GM13977 (cell line): Measurements from ENCODE around the gene AKAP7.
"Not testable (repeated sequence)": the region's sequence is repeated elsewhere in the genome, so short reads cannot be mapped to it uniquely, and the experiment has no call there.

ENCODE experiments used
- DNase-seq: peaks from one replicate; pipeline ENCODE4 v3.0.0; 2012; ENCODE audit warnings: low spot score
- in situ Hi-C: fragments of 300-500 bp; cut with MboI; formaldehyde crosslinking; loops from one replicate; pipeline ENCODE4 v1.12.0; 2022; ENCODE audit warnings: low sequenced_read_pairs, low pct_unique_long_range_greater_than_20kb, mixed read lengths, inconsistent platforms; ENCODE audit not compliant: unreplicated experiment
- TF ChIP-seq, protein P1 (sequence below): IDR thresholded peaks from 2 replicates; pipeline ENCODE4 v1.5.1; 2012; ENCODE audit warnings: mild to moderate bottlenecking, control low read depth; ENCODE audit not compliant: insufficient read depth; ENCODE audit errors: extremely low read depth, missing control alignments

The AKAP7 gene

DNA sequence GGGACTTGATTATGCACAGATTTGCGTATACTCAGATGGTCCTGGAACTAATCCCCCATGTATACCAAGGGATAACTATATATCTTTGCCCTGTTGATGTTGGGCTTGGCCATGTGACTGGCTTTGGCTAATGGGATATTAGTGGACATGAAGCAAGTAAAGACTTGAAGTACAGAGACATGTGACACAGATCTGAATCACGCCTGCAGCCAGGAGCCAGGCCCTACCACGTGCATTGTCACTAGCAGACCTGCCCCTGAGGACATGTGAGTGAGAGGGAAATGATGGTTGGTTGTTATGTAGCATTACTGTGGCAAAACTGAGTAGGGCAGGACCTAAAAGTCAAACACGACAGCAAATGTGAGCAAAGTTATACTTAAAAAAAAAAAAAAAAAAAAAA is 155.7 kb downstream of the AKAP7 start:
- TF ChIP-seq, protein P1, sequence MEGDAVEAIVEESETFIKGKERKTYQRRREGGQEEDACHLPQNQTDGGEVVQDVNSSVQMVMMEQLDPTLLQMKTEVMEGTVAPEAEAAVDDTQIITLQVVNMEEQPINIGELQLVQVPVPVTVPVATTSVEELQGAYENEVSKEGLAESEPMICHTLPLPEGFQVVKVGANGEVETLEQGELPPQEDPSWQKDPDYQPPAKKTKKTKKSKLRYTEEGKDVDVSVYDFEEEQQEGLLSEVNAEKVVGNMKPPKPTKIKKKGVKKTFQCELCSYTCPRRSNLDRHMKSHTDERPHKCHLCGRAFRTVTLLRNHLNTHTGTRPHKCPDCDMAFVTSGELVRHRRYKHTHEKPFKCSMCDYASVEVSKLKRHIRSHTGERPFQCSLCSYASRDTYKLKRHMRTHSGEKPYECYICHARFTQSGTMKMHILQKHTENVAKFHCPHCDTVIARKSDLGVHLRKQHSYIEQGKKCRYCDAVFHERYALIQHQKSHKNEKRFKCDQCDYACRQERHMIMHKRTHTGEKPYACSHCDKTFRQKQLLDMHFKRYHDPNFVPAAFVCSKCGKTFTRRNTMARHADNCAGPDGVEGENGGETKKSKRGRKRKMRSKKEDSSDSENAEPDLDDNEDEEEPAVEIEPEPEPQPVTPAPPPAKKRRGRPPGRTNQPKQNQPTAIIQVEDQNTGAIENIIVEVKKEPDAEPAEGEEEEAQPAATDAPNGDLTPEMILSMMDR, result no peak
- in situ Hi-C loops, result no loop called here
- no peak for DNase-seq

DNA sequence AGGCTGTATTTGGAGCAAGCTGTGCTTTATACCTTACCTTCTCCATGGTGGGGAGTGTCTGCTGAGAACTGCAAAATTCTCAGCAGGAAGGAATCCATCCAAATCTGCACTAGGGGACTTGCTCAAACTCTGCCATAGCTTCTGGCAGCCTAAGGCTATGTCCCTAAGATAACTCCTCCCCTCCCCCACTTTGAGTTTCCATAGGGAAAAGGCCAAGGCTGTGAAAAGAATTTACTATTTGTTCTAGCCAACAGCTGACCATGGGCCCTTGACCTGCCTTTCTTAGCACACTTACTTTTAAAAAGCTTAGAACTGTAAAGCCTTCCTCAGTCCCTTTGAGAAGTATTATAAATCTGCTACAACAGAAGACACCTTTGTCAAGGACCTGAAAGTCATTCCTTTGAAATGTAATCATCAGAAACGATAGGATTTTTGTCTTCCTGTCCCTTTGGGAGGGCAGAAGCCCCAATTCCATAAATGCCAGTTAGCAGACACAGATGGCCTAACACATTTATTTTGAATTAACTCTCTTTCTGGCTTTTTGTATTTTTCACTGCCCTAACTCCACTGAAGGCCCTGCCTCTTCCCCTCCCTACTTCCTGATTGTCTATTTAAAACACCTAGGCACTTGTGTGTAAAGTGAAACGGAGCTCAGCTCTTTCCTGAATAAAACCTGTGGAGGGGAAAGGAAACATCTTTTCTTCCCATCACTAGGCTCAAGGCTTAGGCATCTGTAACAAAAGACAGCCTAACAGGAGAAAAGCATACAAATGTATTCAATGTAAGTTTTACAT is 157.1 kb downstream of the AKAP7 start:
- no peak for DNase-seq
- TF ChIP-seq, protein P1, result no peak
- in situ Hi-C loops, result no loop called here

DNA sequence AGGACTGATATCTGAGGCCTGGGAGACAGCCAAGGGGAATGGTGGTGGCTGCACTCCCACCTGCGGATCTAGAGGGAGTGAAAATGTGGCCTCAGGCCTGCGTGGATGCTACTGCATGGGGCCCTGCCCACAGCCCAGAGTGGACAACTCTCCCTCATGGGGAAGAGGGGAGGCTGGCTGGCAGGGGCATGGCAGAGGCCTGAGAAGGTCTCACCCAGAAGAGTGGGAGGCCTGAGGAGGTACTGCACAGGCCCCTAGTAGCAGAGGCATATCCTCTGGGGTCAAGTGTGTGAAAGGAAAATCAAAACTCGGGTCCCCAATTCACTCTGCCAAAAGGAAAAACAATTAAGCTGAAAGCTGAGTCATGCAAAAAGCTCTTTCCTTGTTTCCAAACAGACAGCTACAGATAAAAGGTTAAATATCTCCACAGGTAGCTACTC is 158.2 kb downstream of the AKAP7 start:
- TF ChIP-seq, protein P1, result no peak
- in situ Hi-C loops, result no loop called here
- DNase-seq, result no peak

DNA sequence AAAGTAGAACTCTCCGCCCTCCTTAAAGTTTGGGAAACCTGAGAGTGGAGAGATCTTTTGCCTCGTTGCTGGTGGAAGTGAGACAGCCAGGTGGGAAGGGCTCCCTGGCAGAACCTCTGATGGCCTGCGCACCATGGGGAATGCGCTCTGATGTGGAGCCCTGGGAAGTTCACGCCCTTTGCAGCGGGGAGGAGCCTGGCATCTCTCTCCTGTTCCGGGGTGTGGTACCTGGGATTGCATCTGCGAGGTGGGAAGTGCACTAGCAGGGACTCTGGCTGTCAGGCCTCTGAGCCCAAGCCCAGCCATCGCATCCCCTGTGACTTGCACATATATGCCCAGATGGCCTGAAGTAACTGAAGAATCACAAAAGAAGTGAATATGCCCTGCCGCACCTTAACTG is 159.8 kb downstream of the AKAP7 start:
- no peak for DNase-seq
- TF ChIP-seq, protein P1, result no peak
- in situ Hi-C loops, result no loop called here

DNA sequence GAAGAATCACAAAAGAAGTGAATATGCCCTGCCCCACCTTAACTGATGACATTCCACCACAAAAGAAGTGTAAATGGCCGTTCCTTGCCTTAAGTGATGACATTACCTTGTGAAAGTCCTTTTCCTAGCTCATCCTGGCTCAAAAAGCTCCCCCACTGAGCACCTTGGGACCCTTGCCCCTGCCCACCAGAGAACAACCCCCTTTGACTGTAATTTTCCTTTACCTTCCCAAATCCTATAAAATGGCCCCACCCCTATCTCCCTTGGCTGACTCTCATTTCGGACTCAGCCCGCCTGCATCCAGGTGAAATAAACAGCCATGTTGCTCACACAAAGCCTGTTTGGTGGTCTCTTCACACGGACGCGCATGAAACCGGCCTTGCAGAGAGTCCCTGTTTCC is 165.6 kb downstream of the AKAP7 start:
- in situ Hi-C loops, DNase-seq: not testable (repeated sequence)

DNA sequence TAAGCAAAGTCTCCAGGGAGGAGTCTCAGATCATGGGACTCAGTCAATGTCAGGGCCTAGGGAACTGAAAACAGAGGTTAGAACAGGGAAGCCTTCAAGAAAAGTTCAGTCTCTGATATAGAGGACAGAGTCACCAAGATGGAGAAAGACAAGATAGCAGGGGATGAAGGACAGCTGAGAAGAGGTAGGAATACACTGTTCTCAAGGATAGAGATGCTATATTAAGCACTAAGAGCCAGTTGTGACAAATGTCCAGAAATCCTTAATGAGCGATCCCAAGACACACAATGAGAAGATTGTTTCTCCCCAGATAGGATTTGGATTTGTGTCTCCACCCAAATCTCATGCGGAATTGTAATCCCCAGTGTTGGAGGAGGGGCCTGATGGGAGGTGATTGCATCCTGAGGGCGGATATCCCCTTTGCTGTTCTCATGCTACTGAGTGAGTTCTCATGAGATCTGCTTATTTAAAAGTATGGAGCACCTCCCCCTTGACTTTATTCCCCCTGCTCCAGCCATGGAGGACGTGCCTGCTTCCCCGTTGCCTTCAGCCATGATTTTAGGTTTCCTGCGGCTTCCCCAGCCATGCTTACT is 168.2 kb downstream of the AKAP7 start:
- TF ChIP-seq, protein P1, result no peak
- in situ Hi-C loops, result no loop called here
- DNase-seq, result no peak
